ENCODE results near the gene PCNT. TPM values are rescaled to one million over a fixed set of nuclear protein-coding genes. Genes with fewer than 3 reads are reported as not detected.

PCNT gene
- total RNA-seq, 1 donor: 21.6 TPM

DNA sequence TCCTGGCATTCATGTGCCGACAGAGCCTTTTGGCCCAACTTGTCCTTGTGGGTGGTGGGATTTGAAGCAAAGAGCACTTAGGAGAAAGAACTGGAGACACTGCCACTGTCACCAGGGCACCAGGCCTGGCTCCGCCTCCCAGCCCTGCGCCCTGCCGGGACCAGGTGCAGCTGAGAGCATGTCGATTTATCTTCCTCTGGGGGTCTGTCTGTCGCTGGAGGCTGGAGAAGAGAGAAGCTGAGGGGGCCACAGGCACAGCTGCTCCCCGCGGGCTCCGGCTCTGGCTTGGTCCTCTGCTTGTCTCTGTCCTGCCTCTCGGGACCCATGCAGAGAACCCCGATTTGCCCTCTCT is 28.2 kb downstream of the PCNT start:
- DNase-seq (ENCODE audit: low read depth): no peak
- H3K4me3 ChIP-seq (ENCODE audit: low read depth, low read length): no peak overlapping the region
- no peak for TF ChIP-seq CTCF (IDR thresholded peaks at IDR 0.05; ENCODE audit: insufficient read depth, low read depth, low read length)

DNA sequence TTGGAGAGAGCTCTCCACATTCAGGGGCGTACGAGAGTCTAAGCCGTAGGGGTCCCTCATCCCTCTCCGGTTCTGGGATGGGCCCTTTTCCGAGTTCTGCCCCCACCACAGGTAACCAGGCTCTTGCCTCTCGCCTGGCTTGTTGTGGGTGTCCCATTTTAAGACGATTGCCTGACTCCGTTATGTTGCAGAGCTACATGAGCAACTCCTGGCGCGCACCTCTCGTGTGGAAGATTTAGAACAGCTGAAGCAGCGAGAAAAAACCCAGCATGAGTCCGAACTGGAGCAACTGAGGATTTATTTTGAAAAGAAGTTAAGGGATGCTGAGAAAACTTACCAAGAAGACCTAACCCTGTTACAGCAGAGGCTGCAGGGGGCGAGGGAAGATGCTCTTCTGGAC is 29.0 kb downstream of the PCNT start:
- H3K4me3 ChIP-seq (ENCODE audit: low read depth, low read length): no peak overlapping the region
- DNase-seq (ENCODE audit: low read depth): no peak
- no peak for TF ChIP-seq CTCF (IDR thresholded peaks at IDR 0.05; ENCODE audit: insufficient read depth, low read depth, low read length)

- DNase-seq (ENCODE audit: low read depth): no peak
- TF ChIP-seq CTCF (IDR thresholded peaks at IDR 0.05; ENCODE audit: insufficient read depth, low read depth, low read length): no peak
- no peak overlapping the region for H3K4me3 ChIP-seq (ENCODE audit: low read depth, low read length)
Measured at GRCh38 chr21:46354046-46354445, 30.1 kb downstream of the PCNT start.

- no peak for TF ChIP-seq CTCF (IDR thresholded peaks at IDR 0.05; ENCODE audit: insufficient read depth, low read depth, low read length)
- DNase-seq (ENCODE audit: low read depth): no peak
- no peak overlapping the region for H3K4me3 ChIP-seq (ENCODE audit: low read depth, low read length)
Measured at GRCh38 chr21:46354518-46354917, 30.6 kb downstream of the PCNT start.

GRCh38 chr21:46355161-46356004 is 31.4 kb downstream of the PCNT start:
- no peak for DNase-seq (ENCODE audit: low read depth)
- TF ChIP-seq CTCF (IDR thresholded peaks at IDR 0.05; ENCODE audit: insufficient read depth, low read depth, low read length): no peak
- no peak overlapping the region for H3K4me3 ChIP-seq (ENCODE audit: low read depth, low read length)

- no peak for DNase-seq (ENCODE audit: low read depth)
- no peak for TF ChIP-seq CTCF (IDR thresholded peaks at IDR 0.05; ENCODE audit: insufficient read depth, low read depth, low read length)
- no peak overlapping the region for H3K4me3 ChIP-seq (ENCODE audit: low read depth, low read length)
Measured at GRCh38 chr21:46356005-46356338, 32.0 kb downstream of the PCNT start.
